IMR-90 (cell line): ENCODE data around the gene TGOLN2. TPM values are rescaled to one million over a fixed set of nuclear protein-coding genes. Genes with fewer than 3 reads are reported as not detected.

Source experiments
- ATAC-seq: fragments of 200-7000 bp; cut with Tn5 transposase; 2 replicates; pipeline ENCODE4 v1.9.1; 2020; ENCODE audit warnings: low read depth, mild to moderate bottlenecking, moderate library complexity
- BruUV-seq: library from RNA; stranded (reverse); fragments of 400-500 nt; replicated peaks from 2 replicates; lab custom pipeline; 2021; lab: Mats Ljungman, UMichigan
- CTCF ChIA-PET: fragments of 300-600 bp; formaldehyde crosslinking; extraction: SDS; loops from one replicate; lab custom pipeline; 2021; ENCODE audit warnings: antibody characterized with exemption; lab: Yijun Ruan, JAX
- POLR2A ChIA-PET: fragments of 300-600 bp; sonication (Branson Sonifier 250); formaldehyde crosslinking; loops from one replicate; lab custom pipeline; 2022; ENCODE audit warnings: antibody characterized with exemption; ENCODE audit not compliant: unreplicated experiment; lab: Charles Lee
- DNase-seq: peaks from one replicate; pipeline ENCODE4 v3.0.0; 2013
- H2AFZ ChIP-seq: replicated peaks from 2 replicates; pipeline ENCODE3; 2013; ENCODE audit warnings: low read length, mild to moderate bottlenecking; ENCODE audit not compliant: poor library complexity
- H2AK5ac ChIP-seq: 2 replicates; pipeline ENCODE4 v1.6.1; 2013; ENCODE audit warnings: low read depth, low read length, inconsistent platforms
- H2AK9ac ChIP-seq: replicated peaks from 2 replicates; pipeline ENCODE3; 2013; ENCODE audit warnings: mild to moderate bottlenecking, low read depth, low read length, moderate library complexity; ENCODE audit not compliant: poor library complexity
- H2BK120ac ChIP-seq: 2 replicates; pipeline ENCODE4 v1.6.1; 2013; ENCODE audit warnings: low read depth, low read length, inconsistent platforms
- H2BK15ac ChIP-seq: 3 replicates; pipeline ENCODE4 v1.6.1; 2013; ENCODE audit warnings: low read depth, low read length, inconsistent platforms
- H2BK20ac ChIP-seq: 2 replicates; pipeline ENCODE4 v1.6.1; 2013; ENCODE audit warnings: low read depth, mild to moderate bottlenecking, inconsistent platforms, low read length, moderate library complexity
- H2BK5ac ChIP-seq: 2 replicates; pipeline ENCODE4 v1.6.1; 2013; ENCODE audit warnings: mild to moderate bottlenecking, low read depth, low read length, inconsistent platforms; ENCODE audit not compliant: poor library complexity, severe bottlenecking
- H3K14ac ChIP-seq: replicated peaks from 2 replicates; pipeline ENCODE4 v1.6.1; 2013; ENCODE audit warnings: low read depth, low read length, inconsistent platforms
- H3K18ac ChIP-seq: 2 replicates; pipeline ENCODE4 v1.6.1; 2013; ENCODE audit warnings: low read depth, low read length, control low read depth
- H3K23ac ChIP-seq: 2 replicates; pipeline ENCODE4 v1.6.1; 2013; ENCODE audit warnings: low read depth, low read length, inconsistent platforms
- H3K27ac ChIP-seq: 2 replicates; pipeline ENCODE4 v1.5.1; 2013; ENCODE audit warnings: mild to moderate bottlenecking, control low read depth, low read length; ENCODE audit not compliant: insufficient read depth
- H3K27me3 ChIP-seq: 2 replicates; pipeline ENCODE4 v1.6.1; 2013; ENCODE audit warnings: low read length; ENCODE audit not compliant: control insufficient read depth, insufficient read depth
- H3K36me3 ChIP-seq: 2 replicates; pipeline ENCODE4 v1.6.1; 2013; ENCODE audit warnings: low read length, mixed read lengths; ENCODE audit not compliant: control insufficient read depth, insufficient read depth
- H3K4ac ChIP-seq: 2 replicates; pipeline ENCODE4 v1.6.1; 2013; ENCODE audit warnings: low read depth, low read length, inconsistent platforms
- H3K4me1 ChIP-seq: 2 replicates; pipeline ENCODE4 v1.6.1; 2013; ENCODE audit warnings: low read length, mixed read lengths; ENCODE audit not compliant: control insufficient read depth, insufficient read depth
- H3K4me2 ChIP-seq: 2 replicates; pipeline ENCODE4 v1.6.1; 2013; ENCODE audit warnings: low read depth, mild to moderate bottlenecking, control low read depth, low read length, moderate library complexity
- H3K4me3 ChIP-seq: 2 replicates; pipeline ENCODE4 v1.5.1; 2013; ENCODE audit warnings: low read depth, mild to moderate bottlenecking, control low read depth, low read length, moderate library complexity; ENCODE audit not compliant: insufficient read depth
- H3K56ac ChIP-seq: 2 replicates; pipeline ENCODE4 v1.6.1; 2013; ENCODE audit warnings: low read length, inconsistent platforms; ENCODE audit not compliant: insufficient read depth; ENCODE audit errors: extremely low read depth
- H3K79me1 ChIP-seq, 2 experiments: 2 replicates each; pipeline ENCODE4 v1.6.1; 2013; ENCODE audit warnings: low read length in 2 of 2, inconsistent platforms in 1 of 2, low read depth in 1 of 2
- H3K9ac ChIP-seq: 2 replicates; pipeline ENCODE4 v1.6.1; 2013; ENCODE audit warnings: low read depth, low read length, control low read depth
- H3K9me1 ChIP-seq: 2 replicates; pipeline ENCODE4 v1.6.1; 2013; ENCODE audit warnings: low read length, inconsistent platforms; ENCODE audit not compliant: insufficient read depth
- H3K9me3 ChIP-seq: 2 replicates; pipeline ENCODE4 v1.6.1; 2013; ENCODE audit warnings: low read length; ENCODE audit not compliant: control insufficient read depth, insufficient read depth
- H4K20me1 ChIP-seq: 2 replicates; pipeline ENCODE4 v1.6.1; 2013; ENCODE audit warnings: low read length, inconsistent platforms; ENCODE audit not compliant: insufficient read depth
- H4K5ac ChIP-seq: 2 replicates; pipeline ENCODE4 v1.6.1; 2013; ENCODE audit warnings: mild to moderate bottlenecking, low read depth, low read length, control low read depth
- H4K8ac ChIP-seq, 2 experiments: 2 replicates each; pipeline ENCODE4 v1.6.1; 2013; ENCODE audit warnings: low read depth in 2 of 2, low read length in 2 of 2, control low read depth in 1 of 2, inconsistent platforms in 1 of 2
- H4K91ac ChIP-seq: 2 replicates; pipeline ENCODE4 v1.6.1; 2013; ENCODE audit warnings: low read depth, low read length, inconsistent platforms; ENCODE audit not compliant: insufficient read depth
- BHLHE40 ChIP-seq: fragments of 150-350 bp; IDR thresholded peaks from 2 replicates; pipeline ENCODE4 v1.6.1; 2016; ENCODE audit warnings: mild to moderate bottlenecking, low read depth, low read length
- CEBPB ChIP-seq: IDR thresholded peaks from 2 replicates; pipeline ENCODE4 v1.6.1; 2012; ENCODE audit warnings: low read depth, low read length, improper control_type of control experiment
- CHD1 ChIP-seq: IDR thresholded peaks from 2 replicates; pipeline ENCODE4 v1.6.1; 2012; ENCODE audit warnings: low read depth, low read length, improper control_type of control experiment
- MAFK ChIP-seq: IDR thresholded peaks from 2 replicates; pipeline ENCODE4 v1.6.1; 2012; ENCODE audit warnings: low read depth, low read length, improper control_type of control experiment
- MXI1 ChIP-seq: IDR thresholded peaks from 2 replicates; pipeline ENCODE4 v1.6.1; 2012; ENCODE audit warnings: low read depth, mild to moderate bottlenecking, low read length, moderate library complexity, borderline replicate concordance
- POLR2A ChIP-seq: IDR thresholded peaks from 2 replicates; pipeline ENCODE4 v1.6.1; 2012; ENCODE audit warnings: mild to moderate bottlenecking, low read depth, low read length
- RAD21 ChIP-seq: IDR thresholded peaks from 2 replicates; pipeline ENCODE4 v1.6.1; 2012; ENCODE audit warnings: low read length, improper control_type of control experiment
- RFX5 ChIP-seq: IDR thresholded peaks from 2 replicates; pipeline ENCODE4 v1.8.0; 2012; ENCODE audit warnings: low read depth, mild to moderate bottlenecking, low read length, moderate library complexity
- SMC3 ChIP-seq: fragments of 150-350 bp; IDR thresholded peaks from 2 replicates; pipeline ENCODE4 v1.6.1; 2016; ENCODE audit warnings: low read depth, mild to moderate bottlenecking, antibody characterized with exemption, low read length, moderate library complexity
- WGBS, 2 experiments: methylation state at CpG; one replicate each; pipeline versions ENCODE4 v1.1.5 to v1.1.7; 2013; ENCODE audit warnings: missing lambda C conversion rate in 2 of 2; ENCODE audit not compliant: insufficient read length in 1 of 2; ENCODE audit errors: extremely low coverage in 2 of 2; 5-methylcytosine and 5-hydroxymethylcytosine counted together
- dilution Hi-C: fragments of 300-500 bp; cut with HindIII; formaldehyde crosslinking; loops from one replicate; pipeline ENCODE4 v1.14.3; 2018; ENCODE audit warnings: low sequenced_read_pairs; ENCODE audit not compliant: unreplicated experiment
- in situ Hi-C: fragments of 300-500 bp; cut with MboI; formaldehyde crosslinking; loops from 3 replicates; pipeline ENCODE4 v1.14.3; 2019; ENCODE audit warnings: low sequenced_read_pairs, inconsistent platforms, mixed read lengths
- intact Hi-C: fragments of 100-400 bp; cut with micrococcal nuclease; formaldehyde crosslinking; loops from 2 replicates; pipeline ENCODE4 v1.10.0; 2022
- polyA plus RNA-seq, 3 experiments: library from polyadenylated mRNA; depleted of rRNA; stranded (reverse); fragments of >200 nt; gene quantifications; 2 replicates each; pipeline ENCODE4 v1.2.3, GENCODE V29; 2012; ENCODE audit warnings: low replicate concordance in 1 of 3
- total RNA-seq: library from RNA; depleted of rRNA; stranded (reverse); fragments of >200 nt; gene quantifications from 2 replicates; pipeline ENCODE4 v1.2.3, GENCODE V29; 2012
- TF ChIP-seq, protein P1 (sequence below): fragments of 150-350 bp; IDR thresholded peaks from 2 replicates; pipeline ENCODE4 v1.6.1; 2016; ENCODE audit warnings: low read depth, mild to moderate bottlenecking, low read length, moderate library complexity, borderline replicate concordance

Gene TGOLN2
- total and polyA plus RNA-seq, 2 of the 4 experiments (the other 2 are of a cell fraction): 57.7 to 92.3 TPM

DNA sequence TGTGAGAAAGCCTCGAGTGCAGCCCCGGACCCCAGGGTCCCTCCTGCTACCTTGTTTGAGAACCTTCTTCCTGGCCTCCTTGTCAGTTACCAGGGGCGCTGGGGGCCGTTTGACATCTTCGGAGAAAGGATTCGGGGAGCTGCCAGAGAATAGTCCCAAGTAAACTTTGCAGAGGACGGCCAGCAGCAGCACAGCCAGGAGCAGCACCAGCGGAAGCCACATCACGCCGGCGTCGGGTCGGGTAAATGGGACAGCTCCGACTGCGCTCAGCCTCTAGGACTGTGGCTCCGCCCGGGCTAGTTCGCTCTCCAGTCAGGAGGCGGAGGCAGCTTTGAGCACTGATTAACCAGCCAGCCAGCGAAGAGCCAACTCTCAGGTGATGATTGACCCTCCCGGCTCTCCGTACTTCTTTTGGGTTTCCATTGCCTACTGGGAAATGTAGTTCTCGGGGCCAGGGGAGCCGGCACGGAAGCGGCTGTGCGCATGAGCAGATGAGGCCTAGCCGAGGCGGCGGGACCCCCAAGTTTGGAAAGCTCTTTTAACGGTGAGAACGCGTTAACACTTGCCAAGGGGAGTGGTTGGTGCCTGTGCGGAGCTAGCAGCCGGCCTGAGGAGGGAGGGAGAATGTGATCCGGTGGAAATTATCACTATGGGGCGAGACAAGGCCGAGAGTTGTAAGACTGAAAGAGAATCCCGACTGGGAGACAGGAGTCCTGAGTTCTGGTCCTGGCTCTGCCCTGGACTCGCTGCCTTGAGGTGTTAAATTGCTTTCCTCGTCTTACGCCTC is 26.7 kb upstream of the TGOLN2 start, which contains the start of the genes ELMOD3 and RETSAT (continued):
- TF ChIP-seq, protein P1, sequence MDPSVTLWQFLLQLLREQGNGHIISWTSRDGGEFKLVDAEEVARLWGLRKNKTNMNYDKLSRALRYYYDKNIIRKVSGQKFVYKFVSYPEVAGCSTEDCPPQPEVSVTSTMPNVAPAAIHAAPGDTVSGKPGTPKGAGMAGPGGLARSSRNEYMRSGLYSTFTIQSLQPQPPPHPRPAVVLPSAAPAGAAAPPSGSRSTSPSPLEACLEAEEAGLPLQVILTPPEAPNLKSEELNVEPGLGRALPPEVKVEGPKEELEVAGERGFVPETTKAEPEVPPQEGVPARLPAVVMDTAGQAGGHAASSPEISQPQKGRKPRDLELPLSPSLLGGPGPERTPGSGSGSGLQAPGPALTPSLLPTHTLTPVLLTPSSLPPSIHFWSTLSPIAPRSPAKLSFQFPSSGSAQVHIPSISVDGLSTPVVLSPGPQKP: no peak

DNA sequence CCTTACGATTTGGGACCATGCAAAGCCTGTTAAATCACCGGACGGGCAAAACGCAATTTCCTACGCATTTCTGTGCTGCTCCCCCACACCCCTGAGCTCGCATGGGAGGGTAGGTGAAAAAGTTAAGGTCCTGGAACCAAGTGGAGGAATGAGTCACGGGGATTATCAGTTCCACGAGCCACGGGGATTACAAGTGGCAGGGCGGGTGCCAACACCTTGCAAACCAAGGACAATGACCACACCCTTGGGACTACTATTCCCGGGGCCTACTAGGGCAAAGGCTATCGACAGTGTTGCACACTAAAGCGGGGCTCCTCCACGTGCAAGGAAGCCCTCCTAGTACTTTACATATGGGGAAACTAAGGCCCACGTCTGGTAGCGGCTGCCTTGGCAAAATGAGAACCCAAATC is 26.1 kb upstream of the TGOLN2 start:
- Histone ChIP-seq H4K5ac (peak overlapping the region; percentile 8), H4K91ac (peak overlapping the region; percentile 9), H2BK120ac (no peak overlapping the region), H2AFZ (peak overlapping the region; percentile 89), H3K18ac (no peak overlapping the region), H3K4ac (peak overlapping the region; percentile 7), H2AK5ac (peak overlapping the region; percentile 61; the same call in 1 of the 2 replicates), H2BK5ac (peak overlapping the region; percentile 22), H3K23ac (peak overlapping the region; percentile 47), H3K79me1 (peaks cover 33 to 47% of the 10 kb centered on the region in 2 experiments), H3K36me3 (peaks cover 33% of the 10 kb centered on the region), H2BK20ac (no peak overlapping the region), H3K9ac (peak overlapping the region; percentile 53), H2AK9ac (peak overlapping the region; percentile 75), H4K8ac (peak overlapping the region; percentile 3 to 72; a peak in 3 of 4 replicates), H3K56ac (no peak overlapping the region; the same call in 1 of the 2 replicates), H2BK15ac (no peak overlapping the region), H3K4me3 (peak overlapping the region; percentile 56), H3K14ac (peak overlapping the region; percentile 36), H3K9me3 (no peaks in the 10 kb centered on the region), H3K27ac (peak overlapping the region; percentile 49), H3K4me2 (peak overlapping the region; percentile 87), H3K4me1 (peaks cover 6% of the 10 kb centered on the region), H4K20me1 (no peaks in the 10 kb centered on the region), H3K27me3 (no peaks in the 10 kb centered on the region), H3K9me1 (peaks cover 16% of the 10 kb centered on the region)
- in situ Hi-C loops (no loop called here), intact Hi-C loops (loop anchor here (1.0 to 2.0 kb wide), 3 partner anchors 27 to 196 kb away; partner anchors contain the start of gene TGOLN2), dilution Hi-C loops (no loop called here)
- ChIA-PET POLR2A (interaction anchor here (0.7 to 1.2 kb wide), 3 partner anchors 10 to 246 kb away, joined by 3 to 6 read pairs (median 3); partner anchors contain the start of gene TGOLN2), CTCF (interaction anchor here (1.0 kb wide), 1 partner anchor 21 kb away, joined by 3 read pairs; no protein-coding TSS in a partner anchor)
- DNase-seq (peak; percentile 6), ATAC-seq (peak; percentile 5)
- TF ChIP-seq CHD1 (no peak), CEBPB (no peak), BHLHE40 (no peak), POLR2A (no peak), MAFK (no peak), SMC3 (no peak), RFX5 (no peak), RAD21 (no peak), MXI1 (no peak)
- TF ChIP-seq, protein P1: no peak
- WGBS, 2 experiments: 25% methylated on average over 1 of the region's 16 CpGs; no CpG with 5 or more reads in 1 of the 2 experiments
- BruUV-seq: TSS peak; percentile 64
